ENCODE measurements around the gene PPP1R12A.

The PPP1R12A gene

DNA sequence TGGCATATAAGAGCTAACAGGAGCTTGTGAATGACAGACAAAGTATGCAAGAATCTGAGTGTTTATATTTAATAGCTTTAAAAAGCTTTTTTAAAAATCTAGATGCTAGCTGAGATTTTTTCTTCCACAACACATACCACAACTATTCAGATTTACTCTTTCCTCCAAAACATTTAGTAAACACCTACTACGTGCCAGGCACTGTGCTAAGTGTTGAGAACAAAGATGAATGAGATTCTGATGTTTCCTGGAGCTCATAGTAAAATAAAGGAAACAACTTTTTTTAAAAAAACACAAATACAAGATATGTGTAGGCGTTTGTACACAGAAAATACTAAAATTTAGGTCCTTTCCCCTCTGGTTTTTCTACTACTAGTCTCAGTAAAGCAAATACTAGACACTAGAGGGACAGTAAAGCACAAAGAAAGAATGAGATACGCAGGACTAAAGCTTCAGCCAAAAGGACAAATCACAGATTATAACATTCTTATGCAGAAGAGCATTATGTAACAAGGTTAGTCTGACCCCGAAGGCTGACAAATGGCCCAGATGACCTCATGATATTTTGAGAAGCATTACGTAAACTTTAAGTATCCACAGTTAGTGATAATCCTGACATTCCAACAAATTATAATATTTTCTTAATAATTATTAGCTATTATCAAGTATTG, 165.6 kb downstream of the PPP1R12A start:
- ChIA-PET CTCF (interaction anchor here (0.8 kb wide), 1 partner anchor 45 kb away, joined by 3 read pairs; no protein-coding TSS in a partner anchor), POLR2A (ENCODE audit: low non-redundant PET) (no interaction called here)
- TF ChIP-seq, protein P1, sequence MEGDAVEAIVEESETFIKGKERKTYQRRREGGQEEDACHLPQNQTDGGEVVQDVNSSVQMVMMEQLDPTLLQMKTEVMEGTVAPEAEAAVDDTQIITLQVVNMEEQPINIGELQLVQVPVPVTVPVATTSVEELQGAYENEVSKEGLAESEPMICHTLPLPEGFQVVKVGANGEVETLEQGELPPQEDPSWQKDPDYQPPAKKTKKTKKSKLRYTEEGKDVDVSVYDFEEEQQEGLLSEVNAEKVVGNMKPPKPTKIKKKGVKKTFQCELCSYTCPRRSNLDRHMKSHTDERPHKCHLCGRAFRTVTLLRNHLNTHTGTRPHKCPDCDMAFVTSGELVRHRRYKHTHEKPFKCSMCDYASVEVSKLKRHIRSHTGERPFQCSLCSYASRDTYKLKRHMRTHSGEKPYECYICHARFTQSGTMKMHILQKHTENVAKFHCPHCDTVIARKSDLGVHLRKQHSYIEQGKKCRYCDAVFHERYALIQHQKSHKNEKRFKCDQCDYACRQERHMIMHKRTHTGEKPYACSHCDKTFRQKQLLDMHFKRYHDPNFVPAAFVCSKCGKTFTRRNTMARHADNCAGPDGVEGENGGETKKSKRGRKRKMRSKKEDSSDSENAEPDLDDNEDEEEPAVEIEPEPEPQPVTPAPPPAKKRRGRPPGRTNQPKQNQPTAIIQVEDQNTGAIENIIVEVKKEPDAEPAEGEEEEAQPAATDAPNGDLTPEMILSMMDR (conservative IDR thresholded peaks at IDR 0.05; ENCODE audit: low read depth) = no peak
- no peak for DNase-seq (ENCODE audit: low spot score)
- no peak overlapping the region for H3K27ac ChIP-seq

DNA sequence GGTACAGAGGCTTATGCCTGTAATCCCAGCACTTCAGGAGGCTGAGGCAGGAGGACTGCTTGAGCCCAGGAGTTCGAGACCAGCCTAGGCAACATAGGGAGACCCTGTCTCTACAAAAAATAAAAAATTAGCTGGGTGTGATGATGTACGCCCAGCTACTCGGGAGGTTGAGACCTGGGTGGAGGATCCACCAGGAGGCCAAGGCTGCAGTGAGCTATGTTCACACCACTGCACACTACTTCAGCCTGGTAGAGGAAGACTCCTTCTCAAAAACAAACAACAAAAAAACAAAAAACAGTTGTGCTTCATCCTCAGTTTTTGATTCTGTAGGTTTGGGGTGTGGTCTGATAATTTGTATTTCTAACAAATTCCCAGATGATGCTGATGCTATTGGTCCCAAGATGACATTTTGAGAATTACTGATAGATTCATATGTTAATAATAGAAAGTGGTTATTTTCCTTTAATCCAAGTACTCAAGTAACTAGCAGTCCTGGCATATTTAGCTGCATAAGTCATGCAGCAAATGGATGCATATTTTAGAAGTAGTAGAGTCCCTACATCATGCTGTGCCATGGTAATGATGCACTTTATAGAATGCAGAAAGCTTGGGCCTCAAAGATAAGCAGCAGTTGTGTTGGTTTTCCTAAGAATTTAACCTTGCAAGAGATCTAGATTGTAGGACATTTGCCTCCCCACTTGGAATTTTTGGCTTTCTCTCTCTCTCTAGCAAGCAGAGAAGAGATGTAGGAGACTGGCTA, 168.0 kb downstream of the PPP1R12A start:
- TF ChIP-seq, protein P1 (conservative IDR thresholded peaks at IDR 0.05; ENCODE audit: low read depth) = no peak
- POLR2A ChIA-PET (ENCODE audit: low non-redundant PET) = no interaction called here

DNA sequence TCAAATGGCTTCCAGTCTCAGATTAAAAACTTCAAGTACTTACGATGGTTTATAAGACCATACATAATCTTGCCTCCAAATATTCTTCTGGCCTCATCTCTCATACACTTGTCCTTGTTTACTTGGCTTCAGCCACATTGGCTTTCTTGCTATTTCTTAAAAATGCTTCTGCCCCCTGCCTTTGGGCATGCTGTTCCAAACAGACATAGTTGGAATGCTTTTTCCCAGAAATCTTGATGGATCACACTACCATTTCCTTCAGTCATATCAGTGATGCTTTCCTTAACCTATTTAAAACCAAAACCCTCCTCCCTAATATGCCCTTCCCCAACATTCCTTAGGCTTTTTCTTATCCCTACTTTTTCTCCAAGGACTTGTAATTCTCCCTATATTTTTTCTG, 169.7 kb downstream of the PPP1R12A start:
- TF ChIP-seq, protein P1 (conservative IDR thresholded peaks at IDR 0.05; ENCODE audit: low read depth) = no peak
- no peak overlapping the region for H3K27ac ChIP-seq
- ChIA-PET POLR2A (ENCODE audit: low non-redundant PET) (no interaction called here), CTCF (no interaction called here)
- no peak for DNase-seq (ENCODE audit: low spot score)

More for the DNA sequence above, 168.0 kb downstream of the PPP1R12A start:
- H3K27ac ChIP-seq = no peak overlapping the region
- DNase-seq (ENCODE audit: low spot score) = no peak
- CTCF ChIA-PET = interaction anchor here (0.6 kb wide), 2 partner anchors 49 to 383 kb away, joined by 3 to 6 read pairs; no protein-coding TSS in a partner anchor

DNA sequence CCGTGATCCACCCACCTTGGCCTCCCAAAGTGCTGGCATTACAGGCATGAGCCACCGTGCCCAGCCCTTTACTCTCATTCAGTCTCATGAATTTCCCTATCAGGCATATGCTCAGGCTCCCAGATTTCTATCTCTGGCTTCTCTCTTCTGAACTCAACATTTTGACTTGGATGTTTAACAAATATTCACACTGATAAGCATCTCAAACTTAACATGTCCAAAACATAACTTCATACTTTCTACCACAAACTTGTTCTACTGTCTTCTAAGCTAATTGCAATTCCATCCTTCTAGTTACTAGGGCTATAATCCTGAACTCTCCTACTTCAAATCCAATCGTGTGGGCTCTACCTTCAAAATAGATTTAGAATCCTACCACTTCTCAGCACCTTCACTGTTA, 170.3 kb downstream of the PPP1R12A start:
- TF ChIP-seq, protein P1 (conservative IDR thresholded peaks at IDR 0.05; ENCODE audit: low read depth) = no peak
- POLR2A ChIA-PET (ENCODE audit: low non-redundant PET) = no interaction called here
- no peak overlapping the region for H3K27ac ChIP-seq
- CTCF ChIA-PET = no interaction called here
- no peak for DNase-seq (ENCODE audit: low spot score)

DNA sequence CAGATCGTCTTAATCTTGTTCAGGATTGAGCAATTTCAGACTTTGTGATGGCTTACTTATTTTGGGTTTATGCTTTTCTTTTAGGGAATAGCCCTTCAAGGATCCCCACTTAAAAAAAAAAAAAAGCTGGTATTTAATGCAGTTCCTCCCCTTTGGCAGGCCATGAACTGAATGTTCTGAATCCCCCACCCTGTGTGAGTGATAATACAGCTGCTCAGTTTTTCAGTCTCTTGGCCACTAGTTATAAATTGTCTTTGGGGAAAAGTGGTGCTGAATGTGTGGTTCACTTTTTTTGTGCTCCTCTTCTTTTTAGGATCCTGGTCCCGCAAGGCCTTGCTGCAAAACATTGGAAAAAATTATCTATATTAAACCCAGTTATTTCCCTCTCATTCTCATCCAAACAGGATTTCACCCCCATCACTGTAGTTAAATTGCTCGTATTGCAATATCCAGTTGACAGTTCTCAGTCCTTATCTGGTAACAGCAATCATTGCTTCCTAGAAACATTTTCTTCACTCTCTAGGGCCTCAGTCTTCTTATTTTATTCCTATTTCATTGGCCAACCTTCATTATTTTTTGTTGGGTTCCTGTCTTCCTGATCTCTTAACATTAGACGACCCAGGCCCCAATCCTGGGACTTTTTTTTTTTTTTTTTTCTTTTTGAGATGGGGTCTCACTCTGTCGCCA, 171.0 kb downstream of the PPP1R12A start:
- H3K27ac ChIP-seq = no peak overlapping the region
- TF ChIP-seq, protein P1 (conservative IDR thresholded peaks at IDR 0.05; ENCODE audit: low read depth) = no peak
- no peak for DNase-seq (ENCODE audit: low spot score)
- POLR2A ChIA-PET (ENCODE audit: low non-redundant PET) = no interaction called here
- CTCF ChIA-PET = interaction anchor here (0.5 kb wide), 1 partner anchor 10 kb away, joined by 3 read pairs; no protein-coding TSS in a partner anchor

DNA sequence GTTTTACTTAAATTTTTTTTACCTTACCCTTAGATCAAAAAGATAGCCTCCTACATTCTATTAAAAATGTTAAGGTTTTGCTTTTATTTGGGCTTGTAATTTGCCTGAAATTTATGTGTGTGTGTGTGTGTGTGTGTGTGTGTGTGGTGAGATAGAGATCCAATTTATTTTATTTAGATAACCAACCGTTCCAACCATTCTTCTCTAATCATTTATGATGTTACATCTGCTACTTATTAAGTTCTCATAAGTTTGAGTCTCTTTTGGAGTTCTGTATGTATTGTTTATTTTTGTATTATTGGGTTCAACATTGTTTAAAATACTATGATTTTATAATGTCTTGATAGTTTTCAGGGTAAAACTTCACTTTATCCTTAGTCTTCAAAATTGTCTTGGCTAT, 173.6 kb downstream of the PPP1R12A start:
- no peak overlapping the region for H3K27ac ChIP-seq
- ChIA-PET CTCF (no interaction called here), POLR2A (ENCODE audit: low non-redundant PET) (no interaction called here)
- DNase-seq (ENCODE audit: low spot score) = no peak
- TF ChIP-seq, protein P1 (conservative IDR thresholded peaks at IDR 0.05; ENCODE audit: low read depth) = no peak
